ENCODE measurements around the gene RHOF.

Gene RHOF, protein sequence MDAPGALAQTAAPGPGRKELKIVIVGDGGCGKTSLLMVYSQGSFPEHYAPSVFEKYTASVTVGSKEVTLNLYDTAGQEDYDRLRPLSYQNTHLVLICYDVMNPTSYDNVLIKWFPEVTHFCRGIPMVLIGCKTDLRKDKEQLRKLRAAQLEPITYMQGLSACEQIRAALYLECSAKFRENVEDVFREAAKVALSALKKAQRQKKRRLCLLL

DNA sequence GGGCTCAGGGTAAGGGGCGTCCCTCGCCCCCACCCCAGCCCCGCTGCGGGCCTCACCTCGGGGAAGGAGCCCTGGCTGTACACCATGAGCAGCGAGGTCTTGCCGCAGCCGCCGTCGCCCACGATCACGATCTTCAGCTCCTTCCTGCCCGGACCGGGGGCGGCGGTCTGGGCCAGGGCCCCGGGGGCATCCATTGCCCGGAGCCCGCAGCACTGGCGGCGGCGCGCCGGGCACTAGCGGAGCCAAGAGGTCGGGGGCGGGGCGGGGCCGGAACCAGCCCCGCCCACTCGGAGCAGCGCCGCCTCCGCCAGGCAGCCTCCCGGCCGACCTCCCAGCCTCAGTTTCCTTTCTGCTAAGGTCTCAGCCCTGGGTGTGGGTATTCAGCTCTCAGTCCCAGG lies at the start of gene RHOF:
RHOF (minus strand) TSS at position 249 of the 398 bp plus-strand sequence; CDS start at position 194, 55 bp downstream.
- TF ChIP-seq, protein P1, sequence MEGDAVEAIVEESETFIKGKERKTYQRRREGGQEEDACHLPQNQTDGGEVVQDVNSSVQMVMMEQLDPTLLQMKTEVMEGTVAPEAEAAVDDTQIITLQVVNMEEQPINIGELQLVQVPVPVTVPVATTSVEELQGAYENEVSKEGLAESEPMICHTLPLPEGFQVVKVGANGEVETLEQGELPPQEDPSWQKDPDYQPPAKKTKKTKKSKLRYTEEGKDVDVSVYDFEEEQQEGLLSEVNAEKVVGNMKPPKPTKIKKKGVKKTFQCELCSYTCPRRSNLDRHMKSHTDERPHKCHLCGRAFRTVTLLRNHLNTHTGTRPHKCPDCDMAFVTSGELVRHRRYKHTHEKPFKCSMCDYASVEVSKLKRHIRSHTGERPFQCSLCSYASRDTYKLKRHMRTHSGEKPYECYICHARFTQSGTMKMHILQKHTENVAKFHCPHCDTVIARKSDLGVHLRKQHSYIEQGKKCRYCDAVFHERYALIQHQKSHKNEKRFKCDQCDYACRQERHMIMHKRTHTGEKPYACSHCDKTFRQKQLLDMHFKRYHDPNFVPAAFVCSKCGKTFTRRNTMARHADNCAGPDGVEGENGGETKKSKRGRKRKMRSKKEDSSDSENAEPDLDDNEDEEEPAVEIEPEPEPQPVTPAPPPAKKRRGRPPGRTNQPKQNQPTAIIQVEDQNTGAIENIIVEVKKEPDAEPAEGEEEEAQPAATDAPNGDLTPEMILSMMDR (IDR thresholded peaks at IDR 0.05; ENCODE audit: extremely low read depth, missing control alignments), result no peak
- DNase-seq (ENCODE audit: low spot score), result peak; percentile 82

DNA sequence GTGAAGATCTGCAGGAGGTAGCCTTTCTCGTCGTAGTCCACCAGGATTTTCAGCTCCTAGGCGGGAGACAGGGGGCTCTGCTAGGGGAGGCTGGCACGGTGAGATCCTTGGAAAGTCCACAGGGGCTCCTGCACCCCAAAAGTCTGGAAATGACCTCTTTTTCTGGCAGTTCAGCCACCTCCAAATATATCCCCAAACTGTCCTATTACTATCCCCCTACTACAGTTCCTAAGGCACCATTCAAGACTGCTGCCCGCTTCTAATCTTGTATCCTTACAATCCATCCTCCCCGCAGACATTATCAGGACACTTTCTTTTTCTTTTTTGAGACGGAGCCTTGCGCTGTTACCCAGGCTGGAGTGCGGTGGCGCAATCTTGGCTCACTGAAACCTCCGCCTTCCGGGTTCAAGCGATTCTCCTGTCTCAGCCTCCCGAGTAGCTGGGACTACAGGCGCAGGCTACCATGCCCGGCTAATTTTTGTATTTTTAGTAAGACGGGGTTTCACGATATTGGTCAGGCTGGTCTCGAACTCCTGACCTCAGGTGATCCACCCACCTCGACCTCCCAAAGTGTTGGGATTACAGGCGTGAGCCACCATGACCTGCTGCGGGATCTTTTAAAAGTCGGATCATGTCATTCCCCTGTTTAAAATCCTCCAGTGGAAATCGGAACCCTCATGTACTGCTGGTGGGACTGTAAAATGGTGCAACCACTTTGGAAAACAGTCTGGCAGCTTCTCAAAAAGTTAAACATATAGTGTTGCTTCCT lies 46.7 kb upstream of the RHOF start:
- TF ChIP-seq, protein P1 (IDR thresholded peaks at IDR 0.05; ENCODE audit: extremely low read depth, missing control alignments), result no peak
- no peak for DNase-seq (ENCODE audit: low spot score)

DNA sequence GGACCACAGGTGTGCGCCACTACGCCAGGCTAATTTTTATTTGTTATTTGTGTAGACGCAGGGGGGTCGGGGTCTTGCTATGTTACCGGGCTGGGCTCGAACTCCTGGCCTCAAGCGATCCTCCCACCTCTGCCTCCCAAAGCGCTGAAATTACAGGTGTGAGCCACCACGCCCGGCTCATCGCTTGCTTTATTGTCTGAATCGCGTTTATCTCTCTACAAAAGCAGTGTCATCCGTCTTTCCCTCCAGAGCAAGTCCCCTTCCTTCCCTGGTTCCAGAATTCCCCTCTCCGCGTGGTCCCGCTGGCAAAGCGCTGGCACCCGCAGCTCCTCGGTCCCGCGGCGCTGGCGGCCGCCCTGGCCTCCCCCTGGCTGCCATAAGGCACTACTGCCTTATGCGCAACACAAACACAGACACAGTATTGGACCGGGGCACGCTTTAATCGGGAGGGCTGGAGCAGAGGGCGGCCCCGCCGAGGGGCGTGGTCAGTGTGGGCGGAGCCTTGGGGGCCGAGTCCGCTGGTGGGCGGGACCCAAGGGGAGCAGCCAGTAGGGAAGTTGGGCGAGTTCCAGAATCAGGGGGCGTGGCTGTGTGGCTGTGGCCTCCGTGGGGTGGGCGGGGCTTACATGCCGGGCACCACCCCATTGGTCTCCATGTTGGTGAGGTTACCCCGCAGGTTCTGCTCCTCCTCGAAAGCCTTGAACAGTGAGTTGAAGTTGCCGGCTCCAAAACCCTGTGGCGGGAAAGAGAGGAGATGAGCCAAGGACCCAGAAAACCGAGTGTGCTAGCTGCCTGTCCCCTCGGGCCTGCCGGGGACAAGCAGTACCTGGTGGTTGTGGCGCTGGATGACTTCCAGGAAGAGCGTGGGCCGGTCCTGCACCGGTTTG lies 45.9 kb upstream of the RHOF start:
- peak; percentile 99 for DNase-seq (ENCODE audit: low spot score)

DNA sequence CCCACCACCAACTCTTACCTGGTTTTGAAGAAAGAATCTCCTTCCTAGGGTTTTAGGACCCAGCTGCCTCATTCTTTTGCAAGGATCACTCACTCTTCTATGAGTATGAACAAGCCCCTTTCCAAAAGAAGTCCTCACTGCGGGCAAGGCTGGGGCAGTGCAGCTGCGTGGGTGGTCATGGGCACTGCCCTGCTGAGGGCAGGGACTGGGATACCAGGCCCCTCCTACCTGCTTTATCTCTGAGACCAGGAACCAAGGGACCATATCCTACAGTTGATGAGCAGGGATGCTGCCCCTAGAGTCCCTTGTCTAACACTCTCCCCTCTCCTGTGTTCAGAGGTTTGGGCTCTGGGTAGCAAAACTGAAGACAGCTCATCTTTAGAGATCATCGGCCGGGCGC lies 44.6 kb upstream of the RHOF start:
- no peak for DNase-seq (ENCODE audit: low spot score)
- TF ChIP-seq, protein P1 (IDR thresholded peaks at IDR 0.05; ENCODE audit: extremely low read depth, missing control alignments), result no peak

More for the DNA sequence above, 45.9 kb upstream of the RHOF start:
- TF ChIP-seq, protein P1 (IDR thresholded peaks at IDR 0.05; ENCODE audit: extremely low read depth, missing control alignments), result no peak

DNA sequence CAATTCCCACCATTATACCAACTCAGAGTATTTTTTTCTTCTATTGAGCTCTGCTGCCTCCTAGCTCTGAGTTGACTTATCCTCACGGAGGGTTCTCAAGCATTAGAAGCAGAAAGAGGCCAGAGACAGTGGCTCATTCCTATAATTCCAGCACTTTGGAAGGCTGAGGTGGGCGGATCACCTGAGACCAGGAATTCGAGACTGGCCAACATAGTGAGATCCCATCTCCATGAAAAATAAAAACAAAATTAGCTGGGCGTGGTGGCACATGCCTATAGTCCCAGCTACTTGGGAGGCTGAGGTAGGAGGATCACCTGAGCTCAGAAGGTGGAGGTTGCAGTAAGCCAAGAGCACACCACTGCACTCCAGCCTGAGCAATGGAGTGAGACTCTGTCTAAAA lies 44.2 kb upstream of the RHOF start:
- TF ChIP-seq, protein P1 (IDR thresholded peaks at IDR 0.05; ENCODE audit: extremely low read depth, missing control alignments), result no peak
- no peak for DNase-seq (ENCODE audit: low spot score)

DNA sequence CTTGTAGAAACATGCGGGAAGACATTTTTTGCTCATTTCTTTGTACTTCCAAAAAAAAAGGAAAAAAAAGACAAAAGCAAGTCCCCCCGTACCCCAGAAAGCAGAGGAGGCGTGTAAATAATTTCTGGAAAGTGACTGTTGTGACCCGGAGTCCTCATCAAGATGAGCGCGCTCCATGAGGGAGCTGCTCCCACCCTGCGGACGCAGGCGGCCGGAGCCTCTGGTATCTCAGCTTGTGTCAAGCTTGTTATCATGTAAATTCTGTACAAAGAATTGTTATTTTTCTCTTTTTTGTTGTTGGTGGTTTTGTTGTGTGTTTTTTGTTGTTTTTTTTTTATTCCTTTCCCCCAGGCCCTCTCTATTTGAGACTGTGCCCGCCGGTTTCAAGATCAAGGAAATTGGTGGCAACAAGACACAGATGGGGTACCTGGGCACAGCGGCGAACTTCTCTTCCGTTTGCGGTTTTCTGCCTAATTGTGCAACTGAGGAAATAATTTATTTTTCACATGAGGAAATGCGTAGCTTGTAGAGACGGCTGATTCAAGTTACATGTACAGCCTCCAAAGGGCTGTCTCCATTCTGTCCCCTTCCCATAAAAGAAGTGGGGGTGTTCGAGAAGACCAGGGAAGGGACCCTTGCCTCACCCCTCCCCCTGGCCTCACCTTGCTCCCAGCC lies 38.2 kb upstream of the RHOF start:
- TF ChIP-seq, protein P1 (IDR thresholded peaks at IDR 0.05; ENCODE audit: extremely low read depth, missing control alignments), result no peak
- no peak for DNase-seq (ENCODE audit: low spot score)
